Fibroblast of lung (primary cell): ENCODE data around the gene PPP4R2. TPM values are rescaled to one million over a fixed set of nuclear protein-coding genes. Genes with fewer than 3 reads are reported as not detected.

Experiments
- DNase-seq, 2 donors: peaks; one replicate each; pipeline versions ENCODE4 v3.0.0 to v3.0.0-alpha.2; 2010; ENCODE audit warnings: low read depth in 2 of 2
- H2AFZ ChIP-seq: 2 replicates; pipeline ENCODE4 v1.5.1; 2012; ENCODE audit warnings: low read length, control low read depth, inconsistent platforms
- H3K27ac ChIP-seq: 2 replicates; pipeline ENCODE4 v1.5.1; 2011; ENCODE audit warnings: low read length, control low read depth; ENCODE audit not compliant: insufficient read depth
- H3K27me3 ChIP-seq: 2 replicates; pipeline ENCODE4 v1.5.1; 2011; ENCODE audit warnings: mild to moderate bottlenecking, low read length; ENCODE audit not compliant: control insufficient read depth, insufficient read depth
- H3K36me3 ChIP-seq: 2 replicates; pipeline ENCODE4 v1.5.1; 2011; ENCODE audit warnings: low read length; ENCODE audit not compliant: control insufficient read depth, insufficient read depth
- H3K4me1 ChIP-seq: 2 replicates; pipeline ENCODE4 v1.5.1; 2011; ENCODE audit warnings: low read length; ENCODE audit not compliant: control insufficient read depth, insufficient read depth; ENCODE audit errors: extremely low read depth
- H3K4me2 ChIP-seq: 2 replicates; pipeline ENCODE4 v1.5.1; 2011; ENCODE audit warnings: low read length, control low read depth; ENCODE audit not compliant: insufficient read depth; ENCODE audit errors: extremely low read depth
- H3K4me3 ChIP-seq, 4 experiments: fragments of 200-600 bp in 1 of 4; sonication (generic) in 1 of 4; replicated peaks in 1 of 4; 2 replicates each; pipeline ENCODE4 v1.5.1; 2011 to 2016; ENCODE audit warnings: low read length in 4 of 4, low read depth in 3 of 4, mild to moderate bottlenecking in 3 of 4, control low read depth in 2 of 4, inconsistent platforms in 1 of 4, mixed read lengths in 1 of 4; ENCODE audit not compliant: insufficient read depth in 1 of 4; ENCODE audit errors: control extremely low read depth in 1 of 4
- H3K79me2 ChIP-seq: 2 replicates; pipeline ENCODE4 v1.5.1; 2012; ENCODE audit warnings: mild to moderate bottlenecking, low read length, inconsistent platforms; ENCODE audit not compliant: control insufficient read depth, insufficient read depth
- H3K9ac ChIP-seq: 2 replicates; pipeline ENCODE4 v1.5.1; 2011; ENCODE audit warnings: mild to moderate bottlenecking, low read length, control low read depth; ENCODE audit not compliant: insufficient read depth
- H3K9me3 ChIP-seq: 2 replicates; pipeline ENCODE4 v1.5.1; 2012; ENCODE audit warnings: low read depth, low read length; ENCODE audit not compliant: control insufficient read depth, insufficient read depth
- H4K20me1 ChIP-seq: 2 replicates; pipeline ENCODE4 v1.5.1; 2011; ENCODE audit warnings: low read length; ENCODE audit not compliant: control insufficient read depth, insufficient read depth; ENCODE audit errors: extremely low read depth
- CTCF ChIP-seq, 2 donors: IDR thresholded peaks in 1 of 2; conservative IDR thresholded peaks in 1 of 2; 1 replicate in 1 of 2; 2 replicates in 1 of 2; pipeline ENCODE4 v1.5.1; 2011 to 2012; ENCODE audit warnings: low read length in 2 of 2, control low read depth in 1 of 2, inconsistent platforms in 1 of 2, low read depth in 1 of 2, mild to moderate bottlenecking in 1 of 2
- EZH2 ChIP-seq: IDR thresholded peaks from 2 replicates; pipeline ENCODE4 v1.5.1; 2012; ENCODE audit warnings: low read length, control low read depth, mild to moderate bottlenecking; ENCODE audit errors: missing control alignments
- polyA plus RNA-seq, 2 donors: library from polyadenylated mRNA; depleted of rRNA in 1 of 2; stranded (reverse) in 1 of 2; unstranded in 1 of 2; fragments of >200 nt; gene quantifications; 2 replicates each; pipeline ENCODE4 v1.2.1, GENCODE V29; 2011 to 2012; ENCODE audit warnings: missing spikeins in 1 of 2
- total RNA-seq: library from RNA; depleted of rRNA; stranded (reverse); fragments of >200 nt; gene quantifications from 2 replicates; pipeline ENCODE4 v1.2.1, GENCODE V29; 2014

The PPP4R2 gene
- total and polyA plus RNA-seq, 2 donors (not counting 1 experiment from before 2014, with no cell fraction given) = 35.5 to 65.6 TPM

GRCh38 chr3:72962317-72962716 is 34.3 kb upstream of the PPP4R2 start:
- H4K20me1 ChIP-seq = no peaks in the 10 kb centered on the region
- no peak for DNase-seq
- H3K27me3 ChIP-seq = no peaks in the 10 kb centered on the region
- H2AFZ ChIP-seq = no peak overlapping the region
- no peak overlapping the region for H3K4me3 ChIP-seq
- no peaks in the 10 kb centered on the region for H3K4me1 ChIP-seq
- H3K9me3 ChIP-seq = no peaks in the 10 kb centered on the region
- no peaks in the 10 kb centered on the region for H3K36me3 ChIP-seq
- no peak for TF ChIP-seq CTCF (conservative IDR thresholded peaks at IDR 0.05 in 1 of 2, IDR thresholded peaks at IDR 0.05 in 1 of 2; ENCODE audit: low read depth in 1 of 2, low read length in 2 of 2)
- TF ChIP-seq EZH2 = no peak
- no peak overlapping the region for H3K27ac ChIP-seq
- H3K4me2 ChIP-seq = no peak overlapping the region
- no peaks in the 10 kb centered on the region for H3K79me2 ChIP-seq
- no peak overlapping the region for H3K9ac ChIP-seq

- H2AFZ ChIP-seq = no peak overlapping the region
- no peak for DNase-seq
- no peaks in the 10 kb centered on the region for H3K27me3 ChIP-seq
- H3K79me2 ChIP-seq = no peaks in the 10 kb centered on the region
- H3K4me2 ChIP-seq = no peak overlapping the region
- no peaks in the 10 kb centered on the region for H4K20me1 ChIP-seq
- H3K36me3 ChIP-seq = no peaks in the 10 kb centered on the region
- no peak overlapping the region for H3K4me3 ChIP-seq
- TF ChIP-seq CTCF (conservative IDR thresholded peaks at IDR 0.05 in 1 of 2, IDR thresholded peaks at IDR 0.05 in 1 of 2; ENCODE audit: low read depth in 1 of 2, low read length in 2 of 2) (no peak), EZH2 (no peak)
- H3K9me3 ChIP-seq = no peaks in the 10 kb centered on the region
- no peak overlapping the region for H3K9ac ChIP-seq
- H3K27ac ChIP-seq = no peak overlapping the region
- no peaks in the 10 kb centered on the region for H3K4me1 ChIP-seq
Observed at GRCh38 chr3:72964633-72965032, 32.0 kb upstream of the PPP4R2 start.

GRCh38 chr3:72968266-72968664 is 28.3 kb upstream of the PPP4R2 start:
- Histone ChIP-seq H3K36me3 (no peaks in the 10 kb centered on the region), H3K4me2 (no peak overlapping the region), H2AFZ (no peak overlapping the region), H3K4me3 (no peak overlapping the region), H3K4me1 (no peaks in the 10 kb centered on the region), H3K27ac (no peak overlapping the region), H3K9ac (no peak overlapping the region), H3K79me2 (no peaks in the 10 kb centered on the region), H4K20me1 (no peaks in the 10 kb centered on the region), H3K9me3 (no peaks in the 10 kb centered on the region), H3K27me3 (no peaks in the 10 kb centered on the region)
- TF ChIP-seq CTCF (conservative IDR thresholded peaks at IDR 0.05 in 1 of 2, IDR thresholded peaks at IDR 0.05 in 1 of 2; ENCODE audit: low read depth in 1 of 2, low read length in 2 of 2) (no peak), EZH2 (no peak)
- DNase-seq = no peak
